Pancreas (tissue), 10 donors: ENCODE data around the gene ZCCHC7. TPM values are rescaled to one million over a fixed set of nuclear protein-coding genes. Genes with fewer than 3 reads are reported as not detected.
"Not testable (repeated sequence)": the region's sequence is repeated elsewhere in the genome, so short reads cannot be mapped to it uniquely, and the experiment has no call there.

Source experiments
- ATAC-seq, 4 donors: fragments of 200-7000 bp; cut with Tn5 transposase; one replicate each; pipeline versions ENCODE4 v1.8.0 to v1.9.1; 2020; ENCODE audit warnings: mild to moderate bottlenecking in 4 of 4, moderate library complexity in 4 of 4
- DNase-seq, 6 donors: peaks; one replicate each; pipeline ENCODE4 v3.0.0-alpha.2; 2020
- FAIRE-seq: peaks from 2 replicates; lab custom pipeline; 2012; peaks lifted over from hg19 to GRCh38; lab: Jason Lieb, UNC
- H3K27ac ChIP-seq, 4 donors: fragments of 200-600 bp; sonication (generic); 1 replicate in 3 of 4; 2 replicates in 1 of 4; pipeline versions ENCODE4 v1.5.0 to v1.8.0; 2020
- H3K27me3 ChIP-seq, 4 donors: fragments of 200-600 bp; one replicate each; pipeline ENCODE4 v1.8.0; 2021
- H3K36me3 ChIP-seq, 3 donors: fragments of 200-600 bp; sonication (generic) in 1 of 3; one replicate each; pipeline versions ENCODE4 v1.5.0 to v1.8.0; 2020 to 2021
- H3K4me1 ChIP-seq, 3 donors: fragments of 200-600 bp; one replicate each; pipeline ENCODE4 v1.8.0; 2021
- H3K4me3 ChIP-seq, 4 donors: fragments of 200-600 bp; sonication (generic) in 2 of 4; one replicate each; pipeline versions ENCODE4 v1.5.0 to v1.8.0; 2020 to 2021
- H3K9me3 ChIP-seq, 4 donors: fragments of 200-600 bp; one replicate each; pipeline ENCODE4 v1.8.0; 2021
- WGBS, 2 donors: extraction: QIAGEN DNeasy Blood & Tissue Kit; methylation state at CpG; one replicate each; pipeline ENCODE4 v1.1.7; 2013; 5-methylcytosine and 5-hydroxymethylcytosine counted together
- intact Hi-C, 3 donors: fragments of 100-400 bp; cut with DNase I; formaldehyde crosslinking; loops; one replicate each; pipeline versions ENCODE4 v1.11.1 to v1.14.2; 2022
- polyA plus RNA-seq, 2 donors: library from polyadenylated mRNA; stranded (reverse); fragments of 200-250 nt; gene quantifications; one replicate each; pipeline ENCODE4 v1.2.3, GENCODE V29; 2013
- total RNA-seq, 6 donors: library from RNA; stranded (reverse); fragmentation: NEBNext Ultra II Directional in 4 of 6; extraction: Animal tissue kit (Norgen Biotek cat#: 25700) in 4 of 6; gene quantifications; one replicate each; pipeline versions ENCODE4 v1.2.1 to v1.2.4, GENCODE V29; 2021 to 2023
- TF ChIP-seq, protein P1 (sequence below), 4 donors: fragments of 200-600 bp; sonication (generic) in 3 of 4; IDR thresholded peaks; one replicate each; pipeline versions ENCODE4 v1.5.0 to v1.8.0; 2021; ENCODE audit warnings: antibody characterized with exemption in 4 of 4
- donor health status: healthy with polysubstance abuse.
- donor health status: DM: no; HTN: no; CAD: no; lungs with moderate emphysema.
- donor health status: DM: no; HTN: no; CAD: no.
- donor health status: control.
- donor health status: control.
- donor health status: Bipolar disorder and iron deficiency.
- donor health status: DM: yes; HTN: yes; CAD: no.
- donor health status: DM: no; HTN: no; CAD: no.
- donor health status: DM: no; HTN: no; CAD: no.
- donor health status: DM: yes; HTN: yes; CAD: no.

ZCCHC7 gene
- total and polyA plus RNA-seq, 8 donors, result 8.1 to 17.4 (median 14.4) TPM

DNA sequence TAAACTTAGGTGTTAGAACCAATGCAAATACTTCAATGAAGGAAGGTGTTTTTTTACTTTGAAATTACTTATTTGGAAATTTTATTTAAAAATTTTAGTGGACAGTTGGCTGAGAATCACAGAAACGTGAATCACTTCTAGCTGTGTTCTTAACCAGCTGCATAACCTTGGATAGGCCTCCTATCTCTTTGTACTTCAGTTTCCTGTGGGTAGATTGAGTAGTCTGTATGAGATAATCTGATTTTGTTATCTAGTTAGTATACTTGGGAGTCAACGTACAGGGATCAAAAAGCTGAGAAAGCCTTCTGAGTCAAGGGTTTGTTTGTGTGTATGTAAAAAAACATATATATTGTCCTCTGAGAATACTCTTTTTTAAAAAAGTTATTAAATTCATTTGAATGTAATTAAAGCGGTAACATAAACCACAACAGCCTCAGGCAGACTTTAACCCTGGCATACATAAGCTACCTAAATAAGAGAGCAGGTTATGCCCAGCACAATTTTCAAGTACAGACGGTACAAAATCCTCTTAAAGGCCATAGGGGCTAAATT, 38.1 kb upstream of the ZCCHC7 start:
- Histone ChIP-seq H3K4me3 (no peak overlapping the region), H3K4me1 (peaks cover 12 to 25% (median 17%) of the 10 kb centered on the region in 3 donors), H3K36me3 (peaks cover 0 to 5% (median 0%) of the 10 kb centered on the region in 3 donors), H3K9me3 (no peaks in the 10 kb centered on the region), H3K27ac (no peak overlapping the region), H3K27me3 (no peaks in the 10 kb centered on the region)
- ATAC-seq (no peak), FAIRE-seq (no peak), DNase-seq (no peak)
- TF ChIP-seq, protein P1, sequence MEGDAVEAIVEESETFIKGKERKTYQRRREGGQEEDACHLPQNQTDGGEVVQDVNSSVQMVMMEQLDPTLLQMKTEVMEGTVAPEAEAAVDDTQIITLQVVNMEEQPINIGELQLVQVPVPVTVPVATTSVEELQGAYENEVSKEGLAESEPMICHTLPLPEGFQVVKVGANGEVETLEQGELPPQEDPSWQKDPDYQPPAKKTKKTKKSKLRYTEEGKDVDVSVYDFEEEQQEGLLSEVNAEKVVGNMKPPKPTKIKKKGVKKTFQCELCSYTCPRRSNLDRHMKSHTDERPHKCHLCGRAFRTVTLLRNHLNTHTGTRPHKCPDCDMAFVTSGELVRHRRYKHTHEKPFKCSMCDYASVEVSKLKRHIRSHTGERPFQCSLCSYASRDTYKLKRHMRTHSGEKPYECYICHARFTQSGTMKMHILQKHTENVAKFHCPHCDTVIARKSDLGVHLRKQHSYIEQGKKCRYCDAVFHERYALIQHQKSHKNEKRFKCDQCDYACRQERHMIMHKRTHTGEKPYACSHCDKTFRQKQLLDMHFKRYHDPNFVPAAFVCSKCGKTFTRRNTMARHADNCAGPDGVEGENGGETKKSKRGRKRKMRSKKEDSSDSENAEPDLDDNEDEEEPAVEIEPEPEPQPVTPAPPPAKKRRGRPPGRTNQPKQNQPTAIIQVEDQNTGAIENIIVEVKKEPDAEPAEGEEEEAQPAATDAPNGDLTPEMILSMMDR (IDR thresholded peaks at IDR 0.05), result no peak
- intact Hi-C loops, result no loop called here
- 43 to 53% methylated on average over 4 of the region's 4 CpGs for WGBS, 2 donors

DNA sequence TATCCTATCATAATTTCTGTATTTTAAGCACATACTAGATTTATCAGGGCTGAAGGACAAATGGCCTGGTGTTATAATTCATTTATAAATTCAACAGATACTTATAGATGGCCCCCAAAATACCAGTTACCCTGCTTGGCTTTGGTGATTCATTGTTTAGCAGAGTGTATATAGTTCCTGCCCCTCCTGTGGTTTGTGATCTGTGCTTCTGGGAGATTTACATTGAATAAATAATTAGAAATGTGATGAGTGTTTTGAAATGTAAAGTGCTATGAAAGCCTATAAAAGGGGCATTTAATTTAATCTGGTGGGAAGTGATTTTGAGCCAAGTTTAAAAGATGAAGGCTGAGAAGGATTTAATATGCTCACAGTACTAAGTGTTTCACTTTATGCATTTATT, 36.7 kb upstream of the ZCCHC7 start:
- Histone ChIP-seq H3K9me3 (no peaks in the 10 kb centered on the region), H3K27me3 (no peaks in the 10 kb centered on the region), H3K27ac (no peak overlapping the region), H3K4me3 (no peak overlapping the region), H3K4me1 (peaks cover 12 to 25% (median 17%) of the 10 kb centered on the region in 3 donors), H3K36me3 (peaks cover 0 to 9% (median 0%) of the 10 kb centered on the region in 3 donors)
- ATAC-seq (no peak), DNase-seq (no peak), FAIRE-seq (no peak)
- intact Hi-C loops, result no loop called here
- TF ChIP-seq, protein P1 (IDR thresholded peaks at IDR 0.05), result no peak

DNA sequence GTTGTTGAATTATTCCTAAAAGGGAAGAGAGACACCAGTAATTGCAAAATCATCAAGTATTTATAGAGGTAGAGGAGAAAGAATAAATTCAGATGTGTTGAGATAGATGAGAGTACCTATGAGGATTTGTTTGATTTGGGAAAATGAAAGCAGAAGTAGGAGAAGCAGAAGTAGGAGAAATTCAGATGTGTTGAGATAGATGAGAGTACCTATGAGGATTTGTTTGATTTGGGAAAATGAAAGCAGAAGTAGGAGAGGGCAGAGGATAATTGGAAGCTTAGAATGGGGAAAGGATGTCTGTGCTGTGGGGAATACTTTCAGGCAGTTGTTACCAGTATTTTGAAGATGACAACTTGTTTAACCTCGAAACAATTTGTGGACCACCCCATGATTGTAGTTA, 35.1 kb upstream of the ZCCHC7 start:
- DNase-seq (no peak), ATAC-seq (no peak), FAIRE-seq (no peak)
- H3K27ac ChIP-seq, result no peak overlapping the region
- WGBS, 2 donors, result 95 to 100% methylated on average over 1 of the region's 1 CpG
- H3K27me3 ChIP-seq, result no peaks in the 10 kb centered on the region
- peaks cover 12 to 25% (median 17%) of the 10 kb centered on the region in 3 donors for H3K4me1 ChIP-seq
- no peak overlapping the region for H3K4me3 ChIP-seq
- peaks cover 0 to 9% (median 0%) of the 10 kb centered on the region in 3 donors for H3K36me3 ChIP-seq
- intact Hi-C loops, result no loop called here
- TF ChIP-seq, protein P1 (IDR thresholded peaks at IDR 0.05), result no peak
- no peaks in the 10 kb centered on the region for H3K9me3 ChIP-seq

DNA sequence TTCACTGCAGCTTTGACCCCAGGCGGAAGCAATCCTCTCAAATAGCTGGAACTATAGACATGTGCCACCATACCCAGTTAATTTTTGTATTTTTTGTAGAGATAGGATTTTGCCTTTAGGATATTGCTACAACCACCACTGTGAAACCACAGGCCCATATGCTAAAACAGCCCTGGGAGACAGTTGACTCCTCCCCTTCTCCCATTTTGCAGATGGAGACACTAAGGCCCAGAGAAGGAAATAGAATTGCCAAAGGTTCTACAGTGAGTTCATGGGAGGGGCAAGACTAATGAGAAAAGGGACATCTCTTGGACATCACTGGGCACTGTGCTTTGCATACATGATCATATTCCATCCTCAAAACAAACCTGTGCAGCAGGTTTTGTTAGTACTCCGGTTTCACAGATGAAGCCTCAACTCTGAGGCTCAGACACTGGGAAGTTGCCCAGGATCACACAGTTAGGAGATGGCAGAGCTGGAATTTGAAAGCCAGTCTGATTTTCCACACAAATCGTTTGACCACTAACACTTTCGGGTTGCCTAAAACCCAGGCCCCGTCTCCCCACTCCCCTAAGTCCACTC, 27.6 kb upstream of the ZCCHC7 start:
- WGBS, 2 donors, result 54 to 89% methylated on average over 2 to 3 of the region's 5 CpGs
- intact Hi-C loops, ATAC-seq, H3K9me3 ChIP-seq, DNase-seq, H3K27ac ChIP-seq, H3K27me3 ChIP-seq, H3K4me3 ChIP-seq, H3K36me3 ChIP-seq, H3K4me1 ChIP-seq, FAIRE-seq: not testable (repeated sequence)

DNA sequence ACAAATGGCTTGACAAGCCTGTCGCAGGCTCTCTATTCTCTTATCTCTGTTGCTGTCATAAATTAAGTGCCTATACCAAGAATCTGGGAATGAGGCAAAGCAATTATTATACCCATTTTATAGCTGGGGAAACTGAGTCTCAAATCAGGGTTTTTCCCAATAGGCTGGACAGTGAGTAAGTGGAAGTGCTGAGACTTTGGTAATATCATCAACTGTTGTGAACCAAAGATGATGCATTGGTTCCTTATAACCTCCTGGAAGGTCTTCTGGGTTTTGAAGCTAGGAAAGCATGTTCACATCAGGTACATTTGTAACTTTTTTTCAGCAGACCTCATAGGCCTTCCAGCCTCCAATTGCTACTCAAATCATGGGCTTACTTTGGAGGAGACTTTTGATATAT, 25.6 kb upstream of the ZCCHC7 start:
- no peak for ATAC-seq
- DNase-seq, result no peak
- intact Hi-C loops, result no loop called here
- H3K27ac ChIP-seq, result no peak overlapping the region
- WGBS, 2 donors, result 64 to 72% methylated on average over 1 of the region's 1 CpG
- H3K36me3 ChIP-seq, result no peaks in the 10 kb centered on the region
- TF ChIP-seq, protein P1 (IDR thresholded peaks at IDR 0.05), result no peak
- no peak for FAIRE-seq
- no peak overlapping the region for H3K4me3 ChIP-seq
- no peaks in the 10 kb centered on the region for H3K9me3 ChIP-seq
- H3K27me3 ChIP-seq, result no peaks in the 10 kb centered on the region
- no peaks in the 10 kb centered on the region for H3K4me1 ChIP-seq
